Astrocyte (in vitro differentiated cells and primary cell): ENCODE measurements around the gene DGKQ.

Source experiments
- CTCF ChIP-seq: IDR thresholded peaks from 2 replicates; pipeline ENCODE4 v1.5.1; 2011; ENCODE audit warnings: low read depth, mild to moderate bottlenecking, inconsistent platforms, low read length, moderate library complexity; ENCODE audit not compliant: insufficient read depth
- EZH2 ChIP-seq: IDR thresholded peaks from 2 replicates; pipeline ENCODE4 v1.6.1; 2012; ENCODE audit warnings: mild to moderate bottlenecking, low read length, inconsistent platforms; ENCODE audit not compliant: insufficient read depth

DNA sequence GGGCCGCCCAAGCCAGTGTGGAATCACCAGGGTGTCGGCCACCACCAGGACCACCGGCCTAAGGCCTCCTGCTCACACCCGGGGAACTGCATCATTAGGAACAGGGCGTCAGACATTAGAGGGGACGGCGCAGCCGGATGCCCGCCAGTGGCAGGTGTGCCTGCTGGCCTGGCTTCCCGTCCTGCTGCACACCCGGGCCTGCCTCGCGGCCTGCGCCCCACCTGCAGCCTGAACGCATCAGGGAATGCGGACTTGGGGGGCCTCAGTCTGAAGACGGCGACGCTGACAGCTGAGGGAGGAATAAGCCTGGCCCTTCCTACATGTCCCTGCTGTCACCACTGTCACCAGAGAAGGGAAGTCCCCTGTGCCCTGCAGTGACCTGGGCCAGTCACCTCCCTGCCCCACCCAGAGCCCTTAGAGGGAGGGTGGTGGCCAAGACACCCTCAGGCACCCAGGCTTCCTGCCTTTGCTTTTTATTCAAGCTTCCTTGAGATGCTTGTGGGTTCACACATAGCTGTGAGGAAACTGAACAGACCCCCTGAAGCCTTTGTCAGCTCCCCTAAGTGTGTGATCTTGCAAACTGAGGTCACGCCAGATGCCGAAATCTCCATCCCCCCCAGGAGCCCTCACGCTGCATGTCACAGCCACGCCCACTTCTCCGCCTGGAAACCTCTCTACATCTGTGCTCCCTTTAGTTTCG, 3.2 kb downstream of the DGKQ start:
- TF ChIP-seq CTCF (no peak), EZH2 (no peak)
